GM23338 (cell line): Measurements from ENCODE around the gene GPC5. TPM values are rescaled to one million over a fixed set of nuclear protein-coding genes. Genes with fewer than 3 reads are reported as not detected.

Source experiments
- ATAC-seq: fragments of 200-7000 bp; cut with Tn5 transposase; 3 replicates; pipeline ENCODE4 v1.9.1; 2020
- DNase-seq: peaks from one replicate; pipeline ENCODE4 v3.0.0-alpha.2; 2015; ENCODE audit warnings: low spot score
- H2AFZ ChIP-seq: fragments of 200-600 bp; sonication (generic); 2 replicates; pipeline ENCODE4 v1.8.0; 2016; ENCODE audit warnings: antibody characterized with exemption, mild to moderate bottlenecking, moderate library complexity
- H3F3A ChIP-seq: fragments of 200-600 bp; sonication (generic); replicated peaks from 2 replicates; pipeline ENCODE4 v1.8.0; 2017; ENCODE audit warnings: antibody characterized with exemption, mixed run types, low read depth
- H3K27ac ChIP-seq: fragments of 200-600 bp; sonication (generic); 2 replicates; pipeline ENCODE4 v1.6.1; 2016; ENCODE audit warnings: low read depth
- H3K27me3 ChIP-seq: fragments of 200-600 bp; sonication (generic); 2 replicates; pipeline ENCODE4 v1.8.0; 2016; ENCODE audit warnings: mild to moderate bottlenecking, mixed run types, moderate library complexity; ENCODE audit not compliant: insufficient read depth
- H3K36me3 ChIP-seq: fragments of 200-600 bp; sonication (generic); 2 replicates; pipeline ENCODE4 v1.8.0; 2016; ENCODE audit warnings: mild to moderate bottlenecking; ENCODE audit not compliant: insufficient read depth
- H3K4me1 ChIP-seq: fragments of 200-600 bp; sonication (generic); 2 replicates; pipeline ENCODE4 v1.8.0; 2016; ENCODE audit warnings: mild to moderate bottlenecking, moderate library complexity; ENCODE audit not compliant: insufficient read depth
- H3K4me2 ChIP-seq: fragments of 200-600 bp; sonication (generic); 2 replicates; pipeline ENCODE4 v1.7.1; 2017; ENCODE audit warnings: mixed run types
- H3K4me3 ChIP-seq: fragments of 200-600 bp; sonication (generic); 2 replicates; pipeline ENCODE4 v1.6.1; 2016; ENCODE audit warnings: mixed run types
- H3K79me2 ChIP-seq: fragments of 200-600 bp; sonication (generic); replicated peaks from 2 replicates; pipeline ENCODE4 v1.8.0; 2017; ENCODE audit warnings: mild to moderate bottlenecking; ENCODE audit not compliant: insufficient read depth
- H3K9me2 ChIP-seq: fragments of 200-600 bp; sonication (generic); 2 replicates; pipeline ENCODE4 v1.8.0; 2017; ENCODE audit not compliant: insufficient read depth
- H4K20me1 ChIP-seq: fragments of 200-600 bp; sonication (generic); replicated peaks from 2 replicates; pipeline ENCODE4 v1.8.0; 2017; ENCODE audit warnings: mild to moderate bottlenecking; ENCODE audit not compliant: insufficient read depth
- H3K27ac Mint-ChIP-seq: 2 replicates; pipeline ENCODE4 v1.8.0; 2020; ENCODE audit warnings: inconsistent platforms, mild to moderate bottlenecking, moderate library complexity, mixed read lengths
- H3K27me3 Mint-ChIP-seq: 3 replicates; pipeline ENCODE4 v1.8.0; 2022; ENCODE audit warnings: low read depth, mild to moderate bottlenecking, moderate library complexity, mixed read lengths, inconsistent platforms; ENCODE audit not compliant: insufficient read depth, poor library complexity
- H3K36me3 Mint-ChIP-seq: 3 replicates; pipeline ENCODE4 v1.8.0; 2021; ENCODE audit warnings: low read depth, mild to moderate bottlenecking, inconsistent platforms, moderate library complexity, mixed read lengths
- H3K4me1 Mint-ChIP-seq: 3 replicates; pipeline ENCODE4 v1.8.0; 2020; ENCODE audit warnings: mild to moderate bottlenecking, inconsistent platforms, mixed read lengths
- H3K4me3 Mint-ChIP-seq: 3 replicates; pipeline ENCODE4 v1.8.0; 2021; ENCODE audit warnings: moderate library complexity, mild to moderate bottlenecking, inconsistent platforms, mixed read lengths
- H3K9me3 Mint-ChIP-seq: 3 replicates; pipeline ENCODE4 v1.8.0; 2020; ENCODE audit warnings: moderate library complexity, mild to moderate bottlenecking, inconsistent platforms, mixed read lengths
- CREB1 ChIP-seq: fragments of 250-450 bp; sonication (Bioruptor Pico); IDR thresholded peaks from 2 replicates; pipeline ENCODE4 v1.5.0; 2020; ENCODE audit warnings: low read depth, mild to moderate bottlenecking, moderate library complexity
- EZH2 ChIP-seq: fragments of 200-600 bp; sonication (generic); IDR thresholded peaks from one replicate; pipeline ENCODE4 v1.8.0; 2017; ENCODE audit warnings: antibody characterized with exemption, mild to moderate bottlenecking, low read depth; ENCODE audit not compliant: unreplicated experiment
- EZH2phosphoT487 ChIP-seq: fragments of 200-600 bp; sonication (generic); IDR thresholded peaks from one replicate; pipeline ENCODE4 v1.8.1; 2018; ENCODE audit warnings: antibody characterized with exemption; ENCODE audit not compliant: unreplicated experiment
- JUNB ChIP-seq: IDR thresholded peaks from one replicate; pipeline ENCODE4 v1.6.1; 2016; ENCODE audit warnings: antibody characterized with exemption; ENCODE audit not compliant: unreplicated experiment
- NANOG ChIP-seq: IDR thresholded peaks from 2 replicates; pipeline ENCODE4 v1.6.1; 2016; ENCODE audit warnings: antibody characterized with exemption, borderline replicate concordance
- POLR2AphosphoS5 ChIP-seq: IDR thresholded peaks from 2 replicates; pipeline ENCODE4 v1.6.1; 2016; ENCODE audit warnings: antibody characterized with exemption, low read depth
- STAT1 ChIP-seq: IDR thresholded peaks from one replicate; pipeline ENCODE4 v1.6.1; 2016; ENCODE audit warnings: antibody characterized with exemption; ENCODE audit not compliant: unreplicated experiment
- ZNF114 ChIP-seq: fragments of 250-450 bp; sonication (Bioruptor Pico); IDR thresholded peaks from 2 replicates; pipeline ENCODE4 v1.5.0; 2020; ENCODE audit warnings: mild to moderate bottlenecking, moderate library complexity
- ZNF331 ChIP-seq: fragments of 250-450 bp; sonication (Bioruptor Pico); IDR thresholded peaks from 2 replicates; pipeline ENCODE4 v1.5.0; 2020; ENCODE audit warnings: low read depth, mild to moderate bottlenecking, moderate library complexity
- polyA plus RNA-seq: library from polyadenylated mRNA; unstranded; fragments of >200 nt; fragmentation: Nextera tagmentation; extraction: Ambion mirVana; gene quantifications from 2 replicates; pipeline ENCODE4 v1.2.1, GENCODE V29; 2016
- total RNA-seq: library from RNA; depleted of rRNA; stranded (reverse); fragments of >200 nt; shearing (Covaris generic); gene quantifications from 2 replicates; pipeline ENCODE4 v1.2.3, GENCODE V29; 2014
- TF ChIP-seq, protein P1 (sequence below), 2 experiments: fragments of 200-600 bp in 1 of 2; sonication (generic) in 1 of 2; conservative IDR thresholded peaks; 2 replicates each; pipeline versions ENCODE4 v1.5.1 to v1.6.1; 2016 to 2017; ENCODE audit warnings: antibody characterized with exemption in 2 of 2, low read depth in 2 of 2, mild to moderate bottlenecking in 2 of 2, moderate library complexity in 1 of 2
- TF ChIP-seq, protein P2 (sequence below): IDR thresholded peaks from 2 replicates; pipeline ENCODE4 v1.6.1; 2016; ENCODE audit warnings: antibody characterized with exemption
- TF ChIP-seq, protein P3 (sequence below): IDR thresholded peaks from one replicate; pipeline ENCODE4 v1.6.1; 2018; ENCODE audit warnings: antibody characterized with exemption; ENCODE audit not compliant: unreplicated experiment
- TF ChIP-seq, protein P4 (sequence below): fragments of 250-450 bp; sonication (Bioruptor Pico); IDR thresholded peaks from 2 replicates; pipeline ENCODE4 v1.5.0; 2020; ENCODE audit warnings: mild to moderate bottlenecking, moderate library complexity

Gene GPC5
- total and polyA plus RNA-seq, 2 experiments from 2014 or later = 0.95 to 1.1 TPM

DNA sequence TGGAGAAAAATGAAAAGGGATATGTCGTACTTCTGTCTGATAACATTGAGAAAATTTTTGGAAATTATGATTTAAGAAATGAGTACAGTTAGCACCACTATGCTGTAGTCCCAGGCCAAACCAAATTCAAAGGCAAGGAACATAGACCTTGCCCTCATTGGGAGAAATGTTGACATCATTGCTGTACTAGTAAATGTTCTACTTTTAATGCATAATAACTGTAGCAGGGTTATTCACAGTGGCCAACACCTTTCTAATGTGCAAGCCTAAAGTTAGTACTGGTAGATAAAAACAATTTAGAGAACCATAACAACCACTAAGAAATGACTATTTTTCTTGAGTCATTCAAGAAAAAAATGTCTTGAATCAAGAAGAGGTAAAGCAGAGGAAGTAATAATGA is 1035.5 kb downstream of the GPC5 start (continued):
- no peak for TF ChIP-seq CREB1
- TF ChIP-seq ZNF331 = no peak
- no peak for TF ChIP-seq ZNF114
- no peak for TF ChIP-seq JUNB
- no peak for TF ChIP-seq STAT1
- TF ChIP-seq, protein P1, sequence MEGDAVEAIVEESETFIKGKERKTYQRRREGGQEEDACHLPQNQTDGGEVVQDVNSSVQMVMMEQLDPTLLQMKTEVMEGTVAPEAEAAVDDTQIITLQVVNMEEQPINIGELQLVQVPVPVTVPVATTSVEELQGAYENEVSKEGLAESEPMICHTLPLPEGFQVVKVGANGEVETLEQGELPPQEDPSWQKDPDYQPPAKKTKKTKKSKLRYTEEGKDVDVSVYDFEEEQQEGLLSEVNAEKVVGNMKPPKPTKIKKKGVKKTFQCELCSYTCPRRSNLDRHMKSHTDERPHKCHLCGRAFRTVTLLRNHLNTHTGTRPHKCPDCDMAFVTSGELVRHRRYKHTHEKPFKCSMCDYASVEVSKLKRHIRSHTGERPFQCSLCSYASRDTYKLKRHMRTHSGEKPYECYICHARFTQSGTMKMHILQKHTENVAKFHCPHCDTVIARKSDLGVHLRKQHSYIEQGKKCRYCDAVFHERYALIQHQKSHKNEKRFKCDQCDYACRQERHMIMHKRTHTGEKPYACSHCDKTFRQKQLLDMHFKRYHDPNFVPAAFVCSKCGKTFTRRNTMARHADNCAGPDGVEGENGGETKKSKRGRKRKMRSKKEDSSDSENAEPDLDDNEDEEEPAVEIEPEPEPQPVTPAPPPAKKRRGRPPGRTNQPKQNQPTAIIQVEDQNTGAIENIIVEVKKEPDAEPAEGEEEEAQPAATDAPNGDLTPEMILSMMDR (conservative IDR thresholded peaks at IDR 0.05; ENCODE audit: low read depth in 2 of 2) = no peak
- TF ChIP-seq EZH2phosphoT487 = no peak
- TF ChIP-seq POLR2AphosphoS5 = no peak

DNA sequence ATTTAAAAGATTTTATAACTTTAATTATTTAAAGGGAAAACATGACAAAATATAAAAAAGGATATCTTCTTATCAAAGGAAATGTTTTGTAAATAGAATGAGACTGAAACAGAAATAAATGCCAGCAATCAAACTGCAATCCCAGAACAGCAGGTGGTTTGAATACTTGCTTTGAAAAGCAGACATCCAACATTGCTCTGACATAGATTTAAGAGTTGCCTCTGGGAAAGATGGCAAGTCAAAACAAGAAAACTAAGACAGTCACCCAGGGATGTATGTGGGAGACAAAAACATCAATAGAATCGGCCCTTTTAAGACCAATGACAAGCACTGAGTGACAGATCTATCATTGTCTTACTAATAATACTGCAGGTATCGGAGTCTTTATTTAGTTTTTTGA is 1038.5 kb downstream of the GPC5 start:
- H3F3A ChIP-seq = no peaks in the 10 kb centered on the region
- H3K4me3 ChIP-seq = no peak overlapping the region
- H3K4me3 Mint-ChIP-seq = no peak overlapping the region
- H3K27ac Mint-ChIP-seq = no peak overlapping the region
- no peaks in the 10 kb centered on the region for H3K27me3 Mint-ChIP-seq
- no peaks in the 10 kb centered on the region for H3K79me2 ChIP-seq
- H3K4me2 ChIP-seq = no peak overlapping the region
- H3K4me1 ChIP-seq = no peaks in the 10 kb centered on the region
- no peaks in the 10 kb centered on the region for H3K36me3 Mint-ChIP-seq
- ATAC-seq = no peak
- DNase-seq = peak; percentile 11
- H3K4me1 Mint-ChIP-seq = peaks cover 2% of the 10 kb centered on the region; the same call in 2 of the 3 replicates
- no peak overlapping the region for H2AFZ ChIP-seq
- H4K20me1 ChIP-seq = no peaks in the 10 kb centered on the region
- H3K9me3 Mint-ChIP-seq = no peaks in the 10 kb centered on the region
- H3K36me3 ChIP-seq = no peaks in the 10 kb centered on the region
- H3K9me2 ChIP-seq = no peaks in the 10 kb centered on the region
- H3K27ac ChIP-seq = no peak overlapping the region
- H3K27me3 ChIP-seq = no peaks in the 10 kb centered on the region
- TF ChIP-seq ZNF114 (no peak), EZH2 (no peak), POLR2AphosphoS5 (no peak), EZH2phosphoT487 (no peak), ZNF331 (no peak), STAT1 (no peak), JUNB (no peak), NANOG (no peak), CREB1 (no peak)
- TF ChIP-seq, protein P2, sequence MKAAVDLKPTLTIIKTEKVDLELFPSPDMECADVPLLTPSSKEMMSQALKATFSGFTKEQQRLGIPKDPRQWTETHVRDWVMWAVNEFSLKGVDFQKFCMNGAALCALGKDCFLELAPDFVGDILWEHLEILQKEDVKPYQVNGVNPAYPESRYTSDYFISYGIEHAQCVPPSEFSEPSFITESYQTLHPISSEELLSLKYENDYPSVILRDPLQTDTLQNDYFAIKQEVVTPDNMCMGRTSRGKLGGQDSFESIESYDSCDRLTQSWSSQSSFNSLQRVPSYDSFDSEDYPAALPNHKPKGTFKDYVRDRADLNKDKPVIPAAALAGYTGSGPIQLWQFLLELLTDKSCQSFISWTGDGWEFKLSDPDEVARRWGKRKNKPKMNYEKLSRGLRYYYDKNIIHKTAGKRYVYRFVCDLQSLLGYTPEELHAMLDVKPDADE = no peak
- TF ChIP-seq, protein P3, sequence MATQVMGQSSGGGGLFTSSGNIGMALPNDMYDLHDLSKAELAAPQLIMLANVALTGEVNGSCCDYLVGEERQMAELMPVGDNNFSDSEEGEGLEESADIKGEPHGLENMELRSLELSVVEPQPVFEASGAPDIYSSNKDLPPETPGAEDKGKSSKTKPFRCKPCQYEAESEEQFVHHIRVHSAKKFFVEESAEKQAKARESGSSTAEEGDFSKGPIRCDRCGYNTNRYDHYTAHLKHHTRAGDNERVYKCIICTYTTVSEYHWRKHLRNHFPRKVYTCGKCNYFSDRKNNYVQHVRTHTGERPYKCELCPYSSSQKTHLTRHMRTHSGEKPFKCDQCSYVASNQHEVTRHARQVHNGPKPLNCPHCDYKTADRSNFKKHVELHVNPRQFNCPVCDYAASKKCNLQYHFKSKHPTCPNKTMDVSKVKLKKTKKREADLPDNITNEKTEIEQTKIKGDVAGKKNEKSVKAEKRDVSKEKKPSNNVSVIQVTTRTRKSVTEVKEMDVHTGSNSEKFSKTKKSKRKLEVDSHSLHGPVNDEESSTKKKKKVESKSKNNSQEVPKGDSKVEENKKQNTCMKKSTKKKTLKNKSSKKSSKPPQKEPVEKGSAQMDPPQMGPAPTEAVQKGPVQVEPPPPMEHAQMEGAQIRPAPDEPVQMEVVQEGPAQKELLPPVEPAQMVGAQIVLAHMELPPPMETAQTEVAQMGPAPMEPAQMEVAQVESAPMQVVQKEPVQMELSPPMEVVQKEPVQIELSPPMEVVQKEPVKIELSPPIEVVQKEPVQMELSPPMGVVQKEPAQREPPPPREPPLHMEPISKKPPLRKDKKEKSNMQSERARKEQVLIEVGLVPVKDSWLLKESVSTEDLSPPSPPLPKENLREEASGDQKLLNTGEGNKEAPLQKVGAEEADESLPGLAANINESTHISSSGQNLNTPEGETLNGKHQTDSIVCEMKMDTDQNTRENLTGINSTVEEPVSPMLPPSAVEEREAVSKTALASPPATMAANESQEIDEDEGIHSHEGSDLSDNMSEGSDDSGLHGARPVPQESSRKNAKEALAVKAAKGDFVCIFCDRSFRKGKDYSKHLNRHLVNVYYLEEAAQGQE = no peak
- TF ChIP-seq, protein P4, sequence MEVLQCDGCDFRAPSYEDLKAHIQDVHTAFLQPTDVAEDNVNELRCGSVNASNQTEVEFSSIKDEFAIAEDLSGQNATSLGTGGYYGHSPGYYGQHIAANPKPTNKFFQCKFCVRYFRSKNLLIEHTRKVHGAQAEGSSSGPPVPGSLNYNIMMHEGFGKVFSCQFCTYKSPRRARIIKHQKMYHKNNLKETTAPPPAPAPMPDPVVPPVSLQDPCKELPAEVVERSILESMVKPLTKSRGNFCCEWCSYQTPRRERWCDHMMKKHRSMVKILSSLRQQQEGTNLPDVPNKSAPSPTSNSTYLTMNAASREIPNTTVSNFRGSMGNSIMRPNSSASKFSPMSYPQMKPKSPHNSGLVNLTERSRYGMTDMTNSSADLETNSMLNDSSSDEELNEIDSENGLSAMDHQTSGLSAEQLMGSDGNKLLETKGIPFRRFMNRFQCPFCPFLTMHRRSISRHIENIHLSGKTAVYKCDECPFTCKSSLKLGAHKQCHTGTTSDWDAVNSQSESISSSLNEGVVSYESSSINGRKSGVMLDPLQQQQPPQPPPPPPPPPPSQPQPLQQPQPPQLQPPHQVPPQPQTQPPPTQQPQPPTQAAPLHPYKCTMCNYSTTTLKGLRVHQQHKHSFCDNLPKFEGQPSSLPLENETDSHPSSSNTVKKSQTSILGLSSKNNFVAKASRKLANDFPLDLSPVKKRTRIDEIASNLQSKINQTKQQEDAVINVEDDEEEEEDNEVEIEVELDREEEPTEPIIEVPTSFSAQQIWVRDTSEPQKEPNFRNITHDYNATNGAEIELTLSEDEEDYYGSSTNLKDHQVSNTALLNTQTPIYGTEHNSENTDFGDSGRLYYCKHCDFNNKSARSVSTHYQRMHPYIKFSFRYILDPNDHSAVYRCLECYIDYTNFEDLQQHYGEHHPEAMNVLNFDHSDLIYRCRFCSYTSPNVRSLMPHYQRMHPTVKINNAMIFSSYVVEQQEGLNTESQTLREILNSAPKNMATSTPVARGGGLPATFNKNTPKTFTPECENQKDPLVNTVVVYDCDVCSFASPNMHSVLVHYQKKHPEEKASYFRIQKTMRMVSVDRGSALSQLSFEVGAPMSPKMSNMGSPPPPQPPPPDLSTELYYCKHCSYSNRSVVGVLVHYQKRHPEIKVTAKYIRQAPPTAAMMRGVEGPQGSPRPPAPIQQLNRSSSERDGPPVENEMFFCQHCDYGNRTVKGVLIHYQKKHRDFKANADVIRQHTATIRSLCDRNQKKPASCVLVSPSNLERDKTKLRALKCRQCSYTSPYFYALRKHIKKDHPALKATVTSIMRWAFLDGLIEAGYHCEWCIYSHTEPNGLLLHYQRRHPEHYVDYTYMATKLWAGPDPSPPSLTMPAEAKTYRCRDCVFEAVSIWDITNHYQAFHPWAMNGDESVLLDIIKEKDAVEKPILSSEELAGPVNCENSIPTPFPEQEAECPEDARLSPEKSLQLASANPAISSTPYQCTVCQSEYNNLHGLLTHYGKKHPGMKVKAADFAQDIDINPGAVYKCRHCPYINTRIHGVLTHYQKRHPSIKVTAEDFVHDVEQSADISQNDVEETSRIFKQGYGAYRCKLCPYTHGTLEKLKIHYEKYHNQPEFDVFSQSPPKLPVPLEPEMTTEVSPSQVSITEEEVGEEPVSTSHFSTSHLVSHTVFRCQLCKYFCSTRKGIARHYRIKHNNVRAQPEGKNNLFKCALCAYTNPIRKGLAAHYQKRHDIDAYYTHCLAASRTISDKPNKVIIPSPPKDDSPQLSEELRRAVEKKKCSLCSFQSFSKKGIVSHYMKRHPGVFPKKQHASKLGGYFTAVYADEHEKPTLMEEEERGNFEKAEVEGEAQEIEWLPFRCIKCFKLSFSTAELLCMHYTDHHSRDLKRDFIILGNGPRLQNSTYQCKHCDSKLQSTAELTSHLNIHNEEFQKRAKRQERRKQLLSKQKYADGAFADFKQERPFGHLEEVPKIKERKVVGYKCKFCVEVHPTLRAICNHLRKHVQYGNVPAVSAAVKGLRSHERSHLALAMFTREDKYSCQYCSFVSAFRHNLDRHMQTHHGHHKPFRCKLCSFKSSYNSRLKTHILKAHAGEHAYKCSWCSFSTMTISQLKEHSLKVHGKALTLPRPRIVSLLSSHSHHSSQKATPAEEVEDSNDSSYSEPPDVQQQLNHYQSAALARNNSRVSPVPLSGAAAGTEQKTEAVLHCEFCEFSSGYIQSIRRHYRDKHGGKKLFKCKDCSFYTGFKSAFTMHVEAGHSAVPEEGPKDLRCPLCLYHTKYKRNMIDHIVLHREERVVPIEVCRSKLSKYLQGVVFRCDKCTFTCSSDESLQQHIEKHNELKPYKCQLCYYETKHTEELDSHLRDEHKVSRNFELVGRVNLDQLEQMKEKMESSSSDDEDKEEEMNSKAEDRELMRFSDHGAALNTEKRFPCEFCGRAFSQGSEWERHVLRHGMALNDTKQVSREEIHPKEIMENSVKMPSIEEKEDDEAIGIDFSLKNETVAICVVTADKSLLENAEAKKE (CRISPR knock-in tag) = no peak
